Activated CD8-positive, alpha-beta memory T cell treated with anti-CD3 and anti-CD28 coated beads, Interleukin-2, amount 50 U/mL, for 48 hours (primary cell): Measurements from ENCODE around the gene DIS3L2.

Experiments used
- DNase-seq: peaks from one replicate; pipeline ENCODE4 v3.0.0-alpha.2; 2020

Gene DIS3L2, protein sequence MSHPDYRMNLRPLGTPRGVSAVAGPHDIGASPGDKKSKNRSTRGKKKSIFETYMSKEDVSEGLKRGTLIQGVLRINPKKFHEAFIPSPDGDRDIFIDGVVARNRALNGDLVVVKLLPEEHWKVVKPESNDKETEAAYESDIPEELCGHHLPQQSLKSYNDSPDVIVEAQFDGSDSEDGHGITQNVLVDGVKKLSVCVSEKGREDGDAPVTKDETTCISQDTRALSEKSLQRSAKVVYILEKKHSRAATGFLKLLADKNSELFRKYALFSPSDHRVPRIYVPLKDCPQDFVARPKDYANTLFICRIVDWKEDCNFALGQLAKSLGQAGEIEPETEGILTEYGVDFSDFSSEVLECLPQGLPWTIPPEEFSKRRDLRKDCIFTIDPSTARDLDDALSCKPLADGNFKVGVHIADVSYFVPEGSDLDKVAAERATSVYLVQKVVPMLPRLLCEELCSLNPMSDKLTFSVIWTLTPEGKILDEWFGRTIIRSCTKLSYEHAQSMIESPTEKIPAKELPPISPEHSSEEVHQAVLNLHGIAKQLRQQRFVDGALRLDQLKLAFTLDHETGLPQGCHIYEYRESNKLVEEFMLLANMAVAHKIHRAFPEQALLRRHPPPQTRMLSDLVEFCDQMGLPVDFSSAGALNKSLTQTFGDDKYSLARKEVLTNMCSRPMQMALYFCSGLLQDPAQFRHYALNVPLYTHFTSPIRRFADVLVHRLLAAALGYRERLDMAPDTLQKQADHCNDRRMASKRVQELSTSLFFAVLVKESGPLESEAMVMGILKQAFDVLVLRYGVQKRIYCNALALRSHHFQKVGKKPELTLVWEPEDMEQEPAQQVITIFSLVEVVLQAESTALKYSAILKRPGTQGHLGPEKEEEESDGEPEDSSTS

DNA sequence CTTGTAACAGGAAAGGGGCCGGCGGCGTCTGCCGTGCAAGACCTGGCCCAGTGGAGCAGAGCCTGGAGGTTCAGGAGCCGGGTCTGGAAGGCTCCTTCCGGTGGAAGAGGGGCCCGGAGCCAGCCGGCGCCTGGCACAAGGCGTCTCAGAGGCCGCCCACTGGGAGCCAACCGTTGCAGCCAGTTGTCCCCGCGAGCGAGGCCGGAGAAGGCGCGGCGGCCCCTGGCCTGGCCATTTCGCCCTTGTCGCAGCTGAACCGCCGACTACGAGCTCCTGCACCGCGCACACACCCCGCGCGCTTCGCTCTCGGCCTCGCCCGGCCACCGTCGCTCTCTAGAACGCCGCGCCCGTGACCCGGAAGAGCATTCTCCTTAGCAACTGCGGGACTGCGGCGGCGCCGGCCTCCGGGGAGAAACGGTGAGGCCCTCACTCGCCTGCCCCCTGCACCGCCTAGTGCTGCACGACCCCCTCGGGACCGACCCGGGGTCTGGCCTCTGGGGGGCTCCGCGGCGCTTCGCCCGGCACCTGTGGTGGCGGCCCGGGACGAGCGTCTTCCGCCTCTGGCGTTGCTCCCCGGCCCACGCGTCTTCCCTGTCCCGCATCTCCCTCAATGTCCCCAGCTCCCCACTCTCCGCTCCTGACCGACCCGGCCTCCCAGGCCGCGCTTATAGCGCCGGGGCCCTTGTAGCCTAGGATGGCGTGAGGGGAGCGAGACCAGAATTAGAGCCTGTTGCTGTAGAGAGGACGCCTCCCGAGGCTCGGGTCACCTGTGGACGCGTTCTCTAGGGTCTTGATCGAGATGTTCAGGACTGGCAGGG lies at the start of gene DIS3L2:
TSS of gene DIS3L2 (plus strand) at position 365 of the 818 bp plus-strand sequence. CDS start 53,215 bp downstream, outside the sequence.
- DNase-seq: peak; percentile 90

DNA sequence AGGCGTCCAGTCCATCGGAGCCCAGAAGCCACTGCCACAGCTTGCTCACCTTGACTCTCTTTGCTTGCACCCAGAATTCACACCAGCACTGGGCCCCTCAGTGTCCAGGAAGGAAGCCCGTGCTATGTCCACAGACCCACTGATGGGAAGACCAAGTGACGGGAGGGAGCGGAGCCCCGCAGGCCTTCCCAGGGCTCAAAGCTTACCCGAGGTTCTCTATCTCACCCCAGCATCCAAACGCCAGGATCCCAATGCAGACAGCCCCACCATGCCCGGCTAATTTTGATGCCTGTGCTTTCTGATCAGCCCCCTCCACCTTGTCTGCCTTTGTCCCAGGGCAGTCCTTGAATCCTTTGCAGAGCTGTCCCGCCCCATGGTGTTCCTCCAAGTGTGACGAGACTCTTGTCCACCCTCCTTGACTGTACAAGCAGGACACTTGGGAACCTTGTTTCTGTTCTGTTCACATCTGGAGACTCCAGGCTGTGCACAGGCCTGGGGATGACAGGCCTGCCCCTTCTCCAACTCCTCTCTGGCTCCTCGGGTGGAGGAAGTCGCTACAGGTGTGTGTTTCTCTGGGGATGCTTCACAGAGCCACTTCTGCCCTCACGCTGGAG lies 47.3 kb upstream of the DIS3L2 start:
- no peak for DNase-seq

DNA sequence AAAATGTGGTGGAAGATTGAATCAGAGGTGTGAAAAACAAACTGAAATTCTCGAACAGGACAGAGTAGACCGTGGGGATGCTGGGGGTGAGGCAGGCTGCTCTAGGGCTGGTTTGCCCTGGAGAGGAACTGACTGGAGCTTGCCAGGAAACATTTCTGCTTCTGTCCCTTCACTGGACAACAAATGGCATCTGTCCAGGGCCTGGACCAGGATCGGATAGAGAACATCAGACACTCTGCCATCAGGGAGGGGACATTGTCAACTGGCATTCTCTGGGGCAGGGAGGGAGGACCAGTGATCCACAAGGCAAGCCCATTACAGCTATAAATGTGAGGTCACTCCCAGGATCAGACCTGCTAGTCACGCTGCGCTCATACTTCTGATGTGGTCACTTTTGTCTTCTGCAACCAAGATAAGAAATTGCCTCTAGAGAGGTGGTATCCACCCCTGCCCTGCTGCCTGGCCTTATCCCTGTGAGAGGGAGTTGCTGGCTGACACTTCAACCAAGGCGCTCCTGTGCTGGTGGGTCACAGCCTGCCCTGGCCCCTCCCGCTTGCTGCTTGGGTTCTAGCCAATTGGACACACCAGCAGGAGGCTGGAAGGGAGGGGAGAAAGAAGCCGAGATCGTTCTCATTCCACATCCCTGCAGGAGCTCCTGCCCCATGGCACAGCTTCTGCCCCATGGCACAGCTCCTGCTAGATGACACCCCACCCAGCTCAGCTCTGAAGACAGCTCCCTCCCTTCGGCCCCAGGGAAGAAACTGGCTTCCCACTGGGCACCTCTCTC lies 44.0 kb upstream of the DIS3L2 start:
- DNase-seq: no peak

DNA sequence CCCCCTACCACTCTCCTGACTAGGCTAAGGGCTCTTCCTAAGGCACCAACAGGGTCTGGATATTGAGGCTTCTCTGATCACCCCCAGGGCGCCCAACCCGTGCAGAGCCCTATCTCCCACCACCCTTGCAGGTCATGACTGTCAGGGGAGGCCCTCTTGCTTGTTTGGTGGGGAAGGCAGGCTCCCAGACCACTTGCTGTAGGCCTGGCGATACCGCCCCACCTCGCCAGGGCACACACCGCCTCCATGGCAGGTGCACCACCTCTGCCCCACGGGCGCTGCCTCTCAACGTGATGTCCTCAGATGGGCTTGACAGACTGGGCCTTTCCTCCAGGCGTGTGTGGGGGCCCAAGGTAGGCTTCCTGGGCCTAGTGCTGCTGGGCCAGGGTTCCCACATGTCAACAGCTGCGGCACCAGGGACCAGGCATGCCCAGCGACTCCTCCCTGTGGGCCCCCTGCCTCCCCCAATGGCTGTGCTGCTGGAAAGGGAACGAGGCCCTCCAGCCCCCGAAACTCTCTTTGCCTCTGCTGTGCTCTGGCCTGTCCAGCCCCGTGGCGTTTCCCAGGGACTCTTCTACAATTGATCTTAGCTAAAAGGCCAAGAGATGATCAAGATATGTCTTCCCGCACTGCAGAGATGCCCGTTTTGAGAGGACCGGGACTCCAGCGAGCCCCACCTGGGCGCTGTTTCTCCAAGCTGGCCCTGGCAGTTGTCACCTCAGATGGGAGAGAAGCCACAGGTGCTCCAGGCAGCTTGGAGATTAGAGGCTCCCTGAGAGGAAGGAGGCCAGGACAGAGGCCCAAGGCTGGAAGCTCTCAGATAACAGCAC lies 42.8 kb upstream of the DIS3L2 start:
- DNase-seq: no peak

DNA sequence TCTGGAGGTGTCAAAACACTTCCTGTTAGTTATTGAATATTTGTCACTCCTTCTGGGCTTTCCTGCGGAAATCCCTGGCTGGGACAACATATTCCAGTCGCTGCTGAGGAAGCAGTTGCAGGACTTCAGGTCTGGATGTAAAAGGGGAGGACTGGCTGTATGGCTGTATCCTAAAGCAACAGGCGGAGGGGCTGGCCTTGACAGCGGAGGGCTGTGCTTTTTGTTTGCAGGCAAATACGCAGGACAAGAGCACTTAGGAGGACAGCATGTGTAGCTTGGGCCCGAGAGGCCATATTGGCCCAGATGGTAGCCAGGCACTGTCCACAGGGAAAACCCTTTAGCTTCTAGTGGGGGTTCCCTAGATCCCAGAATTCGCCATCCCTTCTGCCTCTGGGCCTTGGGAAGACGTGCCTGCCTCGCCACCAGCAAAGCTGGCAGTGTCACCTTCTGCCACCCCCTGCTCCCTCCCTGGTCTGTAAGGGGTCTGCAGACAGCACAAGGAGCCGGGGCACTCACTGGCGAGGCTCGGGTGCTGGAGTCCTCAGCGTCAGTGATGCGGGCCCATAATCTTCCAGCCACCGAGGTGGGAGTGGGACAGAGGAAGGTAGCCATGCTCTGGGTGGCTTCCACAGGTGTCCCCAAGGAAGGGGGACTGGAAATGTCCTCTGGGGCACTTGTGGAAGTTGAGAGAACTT lies 42.0 kb upstream of the DIS3L2 start:
- no peak for DNase-seq

DNA sequence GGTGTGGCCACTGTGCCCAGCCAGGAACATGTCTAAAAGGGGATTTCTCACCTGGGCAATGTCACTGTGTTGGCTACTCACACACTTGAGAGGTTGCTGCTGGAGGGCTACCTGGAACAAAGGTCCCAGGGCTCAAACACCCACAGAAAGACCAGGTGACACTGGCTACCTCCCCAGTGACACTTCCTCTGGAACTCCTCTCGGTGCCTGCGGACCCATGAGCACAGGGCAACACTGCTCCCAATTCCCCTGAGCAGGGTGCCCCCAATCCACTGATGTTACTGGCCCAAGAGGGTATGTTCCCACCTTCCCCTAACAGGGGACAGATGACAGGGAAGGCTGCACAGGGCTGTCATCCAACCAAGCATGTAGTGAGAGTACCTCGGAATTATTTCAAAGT lies 41.1 kb upstream of the DIS3L2 start:
- DNase-seq: no peak

DNA sequence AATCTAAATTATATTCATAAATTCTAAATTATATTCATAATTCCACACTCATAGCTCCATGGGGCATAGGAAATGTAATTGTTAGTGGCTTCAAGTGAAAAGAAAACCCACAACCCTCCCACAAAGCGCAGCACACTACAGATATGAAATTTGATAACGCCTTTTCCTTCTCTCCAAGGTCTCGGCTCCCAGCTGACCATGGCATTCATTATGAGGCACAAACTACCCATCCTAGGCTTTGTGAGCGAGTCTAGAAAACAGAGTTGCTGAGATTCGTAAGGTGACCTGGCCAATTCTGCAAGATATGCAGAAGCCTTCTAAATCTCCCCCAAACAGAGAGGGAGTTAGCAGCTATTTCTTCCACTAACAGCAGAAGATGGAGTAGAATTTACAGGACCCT lies 40.7 kb upstream of the DIS3L2 start:
- DNase-seq: no peak

DNA sequence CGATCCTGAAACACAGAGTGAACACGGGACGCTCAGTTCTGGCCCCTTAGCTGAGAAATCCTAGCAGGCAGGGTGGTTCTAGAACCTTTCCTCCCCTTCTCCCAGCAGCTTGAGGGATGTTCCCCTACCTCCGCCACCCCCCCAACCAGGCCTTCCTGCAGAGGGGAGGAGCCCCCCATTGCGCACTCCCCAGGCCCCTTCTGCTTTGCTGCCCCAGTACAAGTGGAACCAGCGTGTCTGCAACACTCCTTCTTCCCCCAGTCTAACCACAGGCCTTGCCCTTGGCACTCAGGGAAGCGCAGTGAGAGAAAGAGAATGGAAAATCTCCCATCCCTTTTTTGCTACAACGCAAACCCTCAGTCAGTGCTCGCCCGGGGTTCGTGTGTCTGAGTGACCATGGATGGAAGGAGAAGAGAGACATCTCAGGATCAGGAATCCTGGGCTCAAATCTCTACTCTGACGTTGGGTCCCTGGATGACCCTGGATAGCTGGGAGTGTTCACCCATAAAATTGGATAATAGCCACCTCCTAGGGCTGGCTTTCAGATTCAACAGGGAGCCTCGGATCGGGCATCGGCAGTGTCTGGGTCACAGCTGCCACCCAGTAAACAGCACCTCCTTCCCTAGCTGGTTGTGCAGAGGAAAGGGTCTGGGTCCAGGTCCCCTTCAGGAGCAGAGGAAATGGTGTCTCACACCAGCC lies 39.1 kb upstream of the DIS3L2 start:
- DNase-seq: no peak

DNA sequence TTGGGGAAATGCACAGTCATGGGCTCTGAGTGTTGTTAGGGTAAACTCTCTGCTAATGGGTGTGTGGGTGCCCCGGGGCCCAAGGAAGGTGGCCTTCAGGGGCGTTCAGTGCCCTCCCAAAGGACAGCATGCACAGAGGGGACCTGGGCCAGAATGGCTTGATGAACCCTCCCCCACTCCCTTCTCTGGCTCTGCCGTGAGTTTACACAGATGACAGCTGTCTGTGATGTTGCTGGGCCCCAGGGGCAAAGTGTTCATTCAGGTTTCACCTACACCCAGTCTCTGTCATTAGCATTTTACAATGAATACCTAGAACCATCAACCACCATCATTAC lies 38.5 kb upstream of the DIS3L2 start:
- DNase-seq: no peak

DNA sequence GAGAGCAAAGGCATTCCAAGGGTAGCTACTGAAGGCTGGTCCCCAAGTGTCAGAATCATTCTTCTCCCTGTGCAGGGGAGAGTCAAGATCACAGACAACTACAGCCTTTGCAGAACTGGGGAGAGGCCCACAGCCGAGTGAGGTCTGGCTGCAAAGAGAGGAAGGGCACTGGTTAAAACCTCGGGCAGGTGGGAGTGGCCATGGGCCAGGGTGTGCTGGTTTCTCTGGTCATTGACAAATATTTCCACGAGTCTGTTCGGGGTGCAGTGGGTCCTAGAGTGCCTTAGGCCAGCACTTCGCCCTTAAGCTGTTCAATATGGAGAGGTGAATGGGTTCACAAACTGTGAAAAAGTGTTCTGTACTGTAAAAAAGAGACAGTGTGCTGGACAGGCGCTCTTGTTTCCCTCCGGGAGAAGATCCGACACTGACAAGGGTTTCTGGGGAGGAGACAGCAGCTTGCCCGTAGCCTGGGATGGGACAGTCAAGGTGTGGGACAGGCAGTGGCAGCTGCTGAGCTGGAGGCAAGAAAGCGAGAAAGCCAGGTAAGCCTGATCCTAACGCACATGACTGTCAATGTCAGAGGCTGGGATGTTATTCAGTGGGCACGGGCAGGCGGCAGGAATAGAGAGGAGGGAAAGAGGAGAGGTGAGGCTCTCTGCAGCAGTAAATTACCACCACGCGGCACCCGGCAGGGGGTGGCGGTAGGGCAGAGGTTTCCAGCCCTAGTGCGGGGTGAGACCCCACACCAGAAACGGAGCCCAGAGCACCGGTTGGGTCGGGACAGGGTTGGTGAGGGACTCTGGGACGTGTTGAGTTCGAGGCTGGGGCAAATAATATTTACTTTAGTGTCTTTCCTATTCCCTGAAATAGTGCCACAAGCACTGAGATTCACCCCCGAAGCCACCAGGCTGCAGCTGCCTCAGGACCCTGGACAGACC lies 37.3 kb upstream of the DIS3L2 start:
- no peak for DNase-seq

DNA sequence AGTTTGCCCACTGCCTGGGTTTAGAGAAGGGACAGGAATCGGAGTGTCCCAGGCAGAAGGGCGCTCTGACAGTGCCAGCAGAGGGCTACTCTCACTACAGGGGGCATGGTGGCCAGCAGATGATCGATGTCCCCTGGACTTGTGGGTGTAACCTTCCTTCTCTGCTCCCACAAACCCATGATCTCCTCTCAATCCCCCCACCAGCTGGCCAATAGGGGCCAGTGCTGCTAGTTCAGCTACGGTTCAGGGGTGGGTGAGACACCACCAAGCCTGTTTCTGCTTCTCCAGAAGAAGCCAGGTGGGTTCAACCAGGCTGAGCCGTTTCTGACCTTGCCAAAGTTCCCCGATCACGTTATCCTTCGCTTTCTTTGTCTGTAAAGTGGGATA lies 36.6 kb upstream of the DIS3L2 start:
- no peak for DNase-seq

DNA sequence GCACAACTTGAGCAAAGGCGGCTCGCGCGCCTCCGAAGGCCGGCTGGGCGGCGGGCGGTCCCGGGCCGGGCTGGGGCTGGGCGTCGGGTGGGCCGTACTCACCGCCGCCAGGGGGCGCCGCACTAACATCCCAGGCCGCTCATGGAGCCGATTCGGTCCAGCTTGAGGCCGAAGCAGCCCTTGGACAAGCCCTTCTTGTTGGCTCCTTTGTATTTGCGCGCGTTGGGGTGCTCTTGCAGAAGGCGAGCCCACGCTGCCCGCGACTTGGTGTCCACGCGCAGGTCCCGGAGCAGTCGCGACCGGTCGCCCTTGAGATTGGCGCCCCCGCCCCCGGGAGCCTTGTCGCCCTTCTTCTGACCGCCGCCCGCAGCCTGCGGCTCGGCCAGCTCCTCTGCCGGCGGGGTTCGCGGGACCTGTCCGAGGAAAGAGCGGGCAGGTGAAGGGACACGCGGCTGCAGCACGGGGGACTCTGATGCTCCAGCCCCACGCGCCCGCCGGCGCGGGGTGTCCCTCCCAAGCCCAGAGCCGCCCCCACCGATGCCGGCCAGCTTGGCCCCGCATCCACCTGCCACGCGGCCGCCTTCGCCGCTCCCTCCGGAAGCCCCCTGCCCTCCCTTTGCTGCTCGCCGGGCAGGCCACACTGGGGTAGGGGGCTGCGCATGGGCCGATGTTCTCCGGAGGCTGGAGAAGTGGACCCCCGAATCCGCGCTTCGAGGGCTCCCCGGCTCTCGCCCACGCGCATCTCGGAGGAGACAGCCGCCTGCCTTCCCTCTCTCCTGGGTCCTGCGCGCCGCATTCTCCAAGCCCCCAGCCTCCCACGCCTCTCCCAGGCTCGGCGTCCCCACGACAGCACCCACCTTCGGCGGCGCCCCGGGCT lies 36.0 kb upstream of the DIS3L2 start:
- peak; percentile 94 for DNase-seq

DNA sequence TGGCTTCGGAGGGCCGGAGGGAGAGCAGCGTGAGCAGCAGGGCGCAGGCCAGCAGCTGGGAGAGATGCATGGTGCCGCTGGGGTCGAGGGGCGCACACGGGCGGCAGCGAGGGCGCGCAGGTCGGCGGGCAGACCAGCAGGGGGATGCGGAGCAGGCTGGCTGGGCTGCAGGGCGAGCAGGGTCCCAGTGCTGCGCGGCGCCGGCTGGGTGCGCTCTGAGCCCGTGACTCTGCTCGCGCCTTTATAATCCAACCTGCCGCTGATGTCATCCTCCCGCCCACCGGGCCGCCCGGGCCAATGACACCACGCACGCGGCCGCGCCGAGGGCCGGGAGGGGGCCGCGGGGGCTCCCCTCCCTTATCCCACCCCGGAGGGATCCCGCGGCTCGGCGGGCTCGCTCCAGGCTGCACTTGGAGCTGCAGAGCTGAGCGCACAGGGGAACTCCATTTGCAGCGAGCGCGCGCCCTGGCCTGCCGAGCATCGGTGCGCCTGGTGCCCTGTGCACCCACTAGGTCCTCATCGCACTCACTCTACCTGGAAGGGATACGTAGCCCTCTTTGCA lies 35.3 kb upstream of the DIS3L2 start, which contains the start of gene NPPC:
TSS of gene NPPC (minus strand) at position 217 of the 562 bp plus-strand sequence. CDS start at position 70, 147 bp downstream.
- peak; percentile 87 for DNase-seq

DNA sequence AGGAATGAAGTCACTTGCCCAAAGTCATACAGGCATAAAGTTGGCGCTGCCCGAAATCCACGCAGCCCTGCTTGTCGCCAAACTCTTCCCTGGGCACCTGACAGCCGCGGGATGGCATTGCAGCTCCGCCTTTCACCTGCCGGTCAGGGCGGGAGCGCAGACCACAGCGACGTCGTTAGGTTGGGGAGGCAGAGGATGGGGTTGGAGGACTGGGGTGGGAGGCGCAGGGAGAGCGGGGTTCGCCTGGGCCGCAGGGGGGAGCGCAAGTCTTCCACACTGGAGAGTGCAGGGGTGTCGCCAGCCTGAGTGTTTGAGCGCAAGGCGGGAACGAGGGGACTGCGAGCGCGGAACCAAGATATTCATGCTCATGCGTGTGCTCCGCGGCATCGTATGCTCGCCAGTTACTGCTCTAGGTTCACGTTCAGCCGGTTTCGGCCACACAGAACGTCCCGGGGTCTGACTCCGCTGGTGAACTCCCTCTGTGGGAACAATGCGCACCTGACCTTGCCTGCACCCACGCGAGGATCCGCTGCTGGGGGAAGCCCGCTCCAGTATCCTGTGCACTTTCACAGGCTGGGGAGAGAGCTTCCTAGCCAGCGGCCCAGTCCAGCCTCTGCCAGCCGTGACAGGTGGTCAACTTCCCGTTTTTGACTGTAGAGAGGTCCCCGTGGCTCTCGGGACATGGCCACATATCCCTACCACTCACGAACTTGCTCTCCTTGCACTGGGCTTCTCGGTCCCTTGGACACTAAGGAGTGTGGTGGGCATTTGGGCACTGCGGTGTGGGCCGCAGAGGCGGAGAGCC lies 34.5 kb upstream of the DIS3L2 start:
- DNase-seq: peak; percentile 69

DNA sequence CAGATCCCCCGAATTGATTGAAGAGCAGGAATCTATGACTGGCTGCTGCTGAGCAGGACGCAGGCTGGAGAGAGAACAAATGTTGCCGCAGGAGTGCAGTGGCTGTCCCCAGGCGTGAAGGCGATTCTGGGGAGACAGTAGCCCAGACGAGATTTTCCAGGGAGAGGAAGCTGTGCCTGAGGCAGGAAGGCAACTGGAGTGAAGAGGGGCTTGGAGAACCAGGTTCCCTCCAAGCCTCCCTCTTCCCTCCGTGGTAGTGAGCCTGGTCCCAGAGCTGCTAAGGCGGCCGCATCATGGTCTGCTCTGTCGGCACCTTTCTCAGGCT lies 34.0 kb upstream of the DIS3L2 start:
- DNase-seq: no peak

DNA sequence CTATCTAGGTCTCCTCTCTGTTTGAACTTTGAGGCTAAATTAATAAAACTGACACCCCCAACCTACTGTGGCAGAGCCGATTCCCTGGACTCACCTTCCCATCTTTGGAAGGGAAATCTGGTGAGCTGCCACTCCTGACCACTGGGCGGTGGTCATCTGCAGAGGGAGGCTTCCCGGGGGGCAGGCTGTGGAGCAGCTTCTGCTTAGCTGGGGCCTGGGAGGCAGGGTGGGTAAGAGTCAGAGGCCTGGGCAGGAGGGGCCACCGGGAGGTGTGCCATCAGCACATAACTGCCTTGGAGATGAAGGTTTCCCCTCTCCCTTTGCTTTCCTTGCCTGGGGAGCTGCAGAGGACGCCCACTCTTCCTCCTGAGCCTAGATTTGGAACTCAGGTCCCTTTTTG lies 33.0 kb upstream of the DIS3L2 start:
- no peak for DNase-seq
